HG03039 (cell line): ENCODE measurements around the gene RUFY3.
"Not testable (repeated sequence)": the region's sequence is repeated elsewhere in the genome, so short reads cannot be mapped to it uniquely, and the experiment has no call there.

Experiments
- ATAC-seq: cut with Tn5 transposase; IDR thresholded peaks from one replicate; pipeline ENCODE4 v1.9.1; 2021; ENCODE audit warnings: mild to moderate bottlenecking, moderate library complexity; ENCODE audit not compliant: unreplicated experiment

RUFY3 gene

GRCh38 chr4:70769396-70769795, 47.6 kb downstream of the RUFY3 start:
- ATAC-seq = not testable (repeated sequence)

GRCh38 chr4:70772929-70773555, 51.3 kb downstream of the RUFY3 start:
- ATAC-seq = no peak

GRCh38 chr4:70778888-70779422, 57.2 kb downstream of the RUFY3 start:
- no peak for ATAC-seq

GRCh38 chr4:70783096-70783495, 61.3 kb downstream of the RUFY3 start:
- ATAC-seq = no peak

GRCh38 chr4:70787496-70787895, 65.7 kb downstream of the RUFY3 start:
- ATAC-seq = no peak

GRCh38 chr4:70788733-70789132, 67.0 kb downstream of the RUFY3 start:
- ATAC-seq = no peak

GRCh38 chr4:70793626-70794025, 71.9 kb downstream of the RUFY3 start:
- no peak for ATAC-seq

- ATAC-seq = peak; percentile 61
Measured at GRCh38 chr4:70801265-70801809, 79.6 kb downstream of the RUFY3 start.

- no peak for ATAC-seq
Measured at GRCh38 chr4:70802928-70803580, 81.3 kb downstream of the RUFY3 start.

GRCh38 chr4:70808151-70808550, 86.4 kb downstream of the RUFY3 start:
- ATAC-seq = no peak

- no peak for ATAC-seq
Measured at GRCh38 chr4:70815370-70815769, 93.6 kb downstream of the RUFY3 start.

GRCh38 chr4:70816894-70817293, 95.1 kb downstream of the RUFY3 start:
- no peak for ATAC-seq

- ATAC-seq = peak; percentile 52
Measured at GRCh38 chr4:70818173-70818855, 96.5 kb downstream of the RUFY3 start.

- ATAC-seq = no peak
Measured at GRCh38 chr4:70818921-70819320, 97.2 kb downstream of the RUFY3 start.

- ATAC-seq = no peak
Measured at GRCh38 chr4:70829015-70829414, 107.3 kb downstream of the RUFY3 start.

- no peak for ATAC-seq
Measured at GRCh38 chr4:70829492-70829891, 107.7 kb downstream of the RUFY3 start.

- ATAC-seq = no peak
Measured at GRCh38 chr4:70830054-70830453, 108.3 kb downstream of the RUFY3 start.

- no peak for ATAC-seq
Measured at GRCh38 chr4:70831293-70831692, 109.5 kb downstream of the RUFY3 start.

- ATAC-seq = no peak
Measured at GRCh38 chr4:70833675-70834074, 111.9 kb downstream of the RUFY3 start.

- no peak for ATAC-seq
Measured at GRCh38 chr4:70836081-70836480, 114.3 kb downstream of the RUFY3 start.

- no peak for ATAC-seq
Measured at GRCh38 chr4:70838204-70838603, 116.4 kb downstream of the RUFY3 start.
